HG02973 (cell line): ENCODE measurements around the gene PPM1H.

Experiments
- ATAC-seq: cut with Tn5 transposase; IDR thresholded peaks from one replicate; pipeline ENCODE4 v1.9.1; 2021; ENCODE audit warnings: moderate library complexity; ENCODE audit not compliant: unreplicated experiment

The PPM1H gene

GRCh38 chr12:62718762-62719426 lies 216.1 kb downstream of the PPM1H start:
- ATAC-seq, result no peak

- no peak for ATAC-seq
These were observed 217.3 kb downstream of the PPM1H start for GRCh38 chr12:62717643-62718042.

DNA sequence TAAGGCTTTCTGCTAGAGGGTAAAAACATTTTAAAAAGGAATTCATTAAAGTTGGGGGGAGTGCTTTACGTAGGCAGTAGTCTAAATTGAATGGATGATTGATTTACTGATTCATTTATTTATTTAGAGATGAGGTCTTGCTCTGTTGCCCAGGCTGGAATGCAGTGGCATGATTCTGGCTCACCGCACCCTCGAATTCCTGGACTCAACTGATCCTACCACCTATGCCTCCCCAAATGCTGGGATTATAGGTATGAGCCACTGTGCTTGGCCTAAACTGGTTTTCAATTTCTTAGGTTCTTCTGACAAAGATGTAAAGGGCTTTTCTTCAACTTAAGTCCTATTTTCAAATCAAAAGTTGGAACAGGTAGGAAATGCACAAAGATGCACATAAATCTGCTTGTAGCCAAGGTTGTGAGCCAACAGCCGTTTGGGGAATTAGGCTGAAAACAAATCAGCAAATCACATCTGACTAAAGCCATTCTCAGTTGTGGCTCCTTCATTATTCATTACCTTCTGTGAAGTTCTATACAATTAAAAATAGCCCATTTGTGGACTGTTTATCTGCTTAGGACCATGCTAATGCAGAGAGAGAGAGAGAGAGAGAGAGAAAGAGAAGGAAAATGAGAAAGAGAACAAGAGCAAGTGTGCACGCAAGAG lies 218.0 kb downstream of the PPM1H start:
- no peak for ATAC-seq

GRCh38 chr12:62716037-62716436 lies 218.9 kb downstream of the PPM1H start:
- no peak for ATAC-seq

GRCh38 chr12:62714774-62715721 lies 219.9 kb downstream of the PPM1H start:
- ATAC-seq, result no peak

DNA sequence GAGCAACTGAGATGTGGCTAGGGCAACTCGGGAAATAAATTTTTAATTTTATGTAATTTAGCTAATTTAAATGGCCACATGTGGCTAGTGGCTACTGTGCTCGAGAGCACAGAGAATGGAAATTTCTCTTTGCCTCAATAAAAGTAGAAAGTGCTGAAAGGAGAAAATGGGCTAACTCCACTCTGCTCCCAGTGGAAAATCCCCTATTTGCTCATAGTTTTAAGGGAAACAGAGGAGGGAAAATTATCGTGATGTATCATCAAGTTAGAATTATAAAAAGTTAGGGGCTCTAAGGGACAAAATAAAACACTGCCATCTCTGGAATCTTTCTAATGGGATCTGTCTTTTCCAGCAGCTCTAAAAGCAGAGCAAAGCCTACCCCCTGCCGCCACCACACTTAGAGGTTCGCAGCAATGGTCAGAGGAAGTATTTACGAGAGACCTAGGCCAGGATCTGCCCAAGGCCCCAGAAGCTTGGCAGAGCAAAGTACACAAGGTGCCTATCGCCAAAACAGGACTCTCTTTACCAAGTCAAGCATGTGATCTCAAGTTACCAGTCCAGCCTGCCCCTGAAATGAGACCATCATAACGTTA lies 220.7 kb downstream of the PPM1H start:
- ATAC-seq, result no peak

GRCh38 chr12:62713723-62714122 lies 221.2 kb downstream of the PPM1H start:
- no peak for ATAC-seq

DNA sequence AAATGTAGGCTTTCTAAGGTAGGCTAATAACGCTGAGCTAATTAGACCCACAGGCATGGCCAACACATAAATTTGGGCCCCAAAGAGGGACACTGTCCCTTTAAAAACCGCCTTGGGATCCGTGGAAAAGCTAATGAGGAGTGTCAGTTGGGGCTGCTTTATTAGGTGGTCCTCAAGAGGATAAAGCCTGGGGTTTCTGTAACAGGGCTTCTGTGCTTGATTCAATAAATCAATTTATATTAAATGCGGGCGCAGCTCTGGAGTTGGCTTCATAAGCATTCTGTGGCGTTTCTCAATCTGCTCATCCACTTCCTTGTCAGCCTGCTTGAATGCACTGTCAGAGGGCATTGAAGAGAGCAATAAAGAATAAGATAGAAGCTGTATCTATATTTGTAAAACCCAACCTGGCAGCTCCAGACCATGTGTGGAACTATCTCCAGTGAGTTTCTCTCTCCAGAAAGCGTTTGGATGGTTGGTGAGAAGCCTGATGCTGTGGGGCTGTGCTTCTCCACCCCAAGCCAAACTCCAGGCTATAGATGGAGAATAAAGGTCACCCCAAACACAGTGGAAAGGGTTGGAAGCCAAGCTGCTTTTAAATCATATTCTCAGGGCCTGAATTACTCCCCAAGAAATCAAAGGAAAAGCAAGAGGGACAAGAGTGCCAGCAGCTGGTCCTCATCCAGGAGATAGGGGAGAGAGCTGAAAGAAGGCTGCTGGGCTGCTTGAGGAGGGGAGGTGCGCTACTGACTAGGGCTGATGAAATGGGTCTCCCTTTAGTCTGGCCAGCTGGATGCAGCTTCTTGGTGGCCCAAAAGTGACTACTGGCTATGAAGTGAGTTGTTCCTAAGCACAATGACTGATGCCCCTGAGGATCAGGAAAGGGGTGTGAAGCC lies 222.0 kb downstream of the PPM1H start:
- ATAC-seq, result no peak

GRCh38 chr12:62711631-62712241 lies 223.2 kb downstream of the PPM1H start:
- no peak for ATAC-seq

DNA sequence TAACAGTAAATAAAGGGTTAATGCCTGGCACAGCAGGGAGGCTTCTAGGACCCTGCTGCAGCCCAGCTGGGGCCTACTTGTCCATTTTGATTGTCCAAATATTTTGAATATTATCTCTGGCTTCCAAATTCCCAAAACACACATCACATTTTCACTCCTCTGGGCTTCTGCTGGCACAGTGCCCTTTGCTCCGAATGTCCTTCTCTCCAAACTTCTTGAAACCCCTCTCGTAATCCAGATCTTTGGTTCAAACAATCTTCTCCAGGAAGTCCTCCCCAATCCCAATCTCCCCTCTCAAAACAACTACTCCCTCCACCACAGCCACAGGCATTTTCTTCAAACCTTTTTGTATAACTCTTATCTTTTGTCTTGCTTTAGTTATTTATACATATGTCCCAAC lies 225.6 kb downstream of the PPM1H start:
- no peak for ATAC-seq

GRCh38 chr12:62707939-62708338 lies 227.0 kb downstream of the PPM1H start:
- no peak for ATAC-seq

DNA sequence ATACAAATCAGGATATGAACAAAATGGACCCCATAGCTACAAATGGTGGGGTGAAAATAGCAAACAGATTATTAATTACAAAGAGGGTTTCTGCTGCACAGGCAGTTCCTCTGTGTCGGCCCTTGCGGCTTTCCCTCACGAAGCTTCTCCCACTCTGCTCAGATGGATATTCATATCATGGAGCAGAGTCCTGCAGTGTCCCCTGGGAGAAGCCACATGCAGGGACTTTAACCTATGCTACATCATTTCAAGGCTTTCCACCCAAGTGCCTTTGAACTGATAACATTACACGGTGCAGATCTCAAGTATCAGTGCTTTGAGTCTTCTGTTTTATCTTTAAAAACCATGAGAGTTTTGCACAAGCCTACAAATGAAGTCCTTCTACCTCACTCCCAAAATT lies 229.1 kb downstream of the PPM1H start:
- ATAC-seq, result no peak

- ATAC-seq, result no peak
These were observed 232.0 kb downstream of the PPM1H start for GRCh38 chr12:62703011-62703380.

DNA sequence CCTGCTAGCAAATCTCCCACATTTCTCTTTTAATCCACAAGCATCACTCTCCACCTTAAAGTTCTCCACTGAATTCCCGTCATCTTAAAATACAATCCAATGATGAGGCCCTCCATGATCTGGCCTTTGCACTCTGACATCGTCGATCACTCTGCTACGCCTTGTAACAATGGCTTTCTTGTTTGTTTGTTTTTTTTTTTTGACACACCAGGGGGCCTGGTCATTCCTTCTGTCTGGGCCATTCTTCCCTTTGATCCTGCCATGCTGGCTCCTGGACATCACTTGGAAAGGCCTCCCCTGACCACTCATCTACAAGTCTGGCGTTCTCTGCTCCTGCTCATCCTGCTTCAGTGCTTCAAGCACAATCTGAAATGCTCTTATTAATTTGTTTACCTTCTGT lies 233.5 kb downstream of the PPM1H start:
- no peak for ATAC-seq

GRCh38 chr12:62700091-62700880 lies 234.7 kb downstream of the PPM1H start:
- ATAC-seq, result no peak

- no peak for ATAC-seq
These were observed 236.2 kb downstream of the PPM1H start for GRCh38 chr12:62698701-62699101.

DNA sequence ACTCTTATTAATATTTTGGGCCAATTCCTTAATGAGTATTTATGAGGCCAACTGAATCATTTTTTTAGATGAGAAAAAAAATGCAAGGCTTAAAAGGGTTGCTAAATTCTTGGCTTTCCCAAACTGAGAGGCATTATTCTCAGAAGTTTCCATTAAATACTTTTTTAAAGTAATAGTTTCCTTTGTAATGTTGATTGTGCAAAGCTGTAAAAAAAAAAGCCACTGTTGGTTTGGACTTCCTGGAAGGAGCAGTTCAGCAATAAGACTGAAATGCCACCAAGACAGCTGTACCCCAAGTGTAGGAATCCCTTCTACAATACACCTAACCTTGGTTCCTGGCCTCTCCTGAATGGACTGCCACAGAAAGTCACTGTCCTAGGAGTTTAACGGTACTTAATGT lies 237.1 kb downstream of the PPM1H start:
- no peak for ATAC-seq

GRCh38 chr12:62695696-62696095 lies 239.3 kb downstream of the PPM1H start:
- no peak for ATAC-seq

- ATAC-seq, result peak; percentile 72
These were observed 240.3 kb downstream of the PPM1H start for GRCh38 chr12:62694632-62695031.
